Measurements from ENCODE around the gene CRISP1.
"Not testable (repeated sequence)": the region's sequence is repeated elsewhere in the genome, so short reads cannot be mapped to it uniquely, and the experiment has no call there.

Gene CRISP1

DNA sequence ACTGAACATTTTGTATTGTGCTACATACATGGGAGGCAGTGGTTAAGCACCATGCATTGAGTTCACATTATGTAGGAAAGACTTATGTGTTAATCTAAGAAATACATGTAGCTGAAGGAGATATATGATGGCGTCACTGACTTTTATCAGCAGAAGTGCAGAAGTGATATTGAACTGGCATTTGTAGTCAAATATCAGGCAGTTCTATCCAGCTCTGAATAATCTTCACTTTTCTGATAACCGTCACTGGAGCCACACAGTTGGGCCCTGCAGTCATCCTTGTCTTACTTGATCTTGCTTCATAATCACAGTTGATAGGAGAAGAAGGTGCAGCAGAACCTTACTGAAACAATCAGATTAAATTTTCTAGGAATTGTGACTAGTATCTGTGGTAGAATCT, 26.4 kb downstream of the CRISP1 start:
- DNase-seq (ENCODE audit: low spot score): no peak

DNA sequence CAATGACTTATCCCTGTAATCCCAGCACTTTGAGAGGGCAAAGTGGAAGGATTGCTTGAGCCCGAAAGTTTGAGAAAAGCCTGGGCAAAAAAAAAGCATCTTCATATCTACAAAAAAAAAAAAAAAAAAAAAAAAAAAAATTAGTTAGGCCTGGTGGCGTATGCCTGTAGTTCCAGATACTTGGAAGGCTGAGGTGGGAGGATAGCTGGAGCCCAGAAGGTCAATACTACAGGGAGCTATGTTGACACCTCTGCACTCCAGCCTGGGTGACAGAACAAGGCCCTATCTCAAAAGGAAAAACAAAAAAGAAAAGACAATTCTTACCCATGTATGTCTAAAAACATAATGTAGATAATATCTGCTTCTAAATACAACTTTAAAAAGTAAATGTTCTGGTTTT, 27.2 kb downstream of the CRISP1 start:
- no peak for DNase-seq (ENCODE audit: low spot score)

DNA sequence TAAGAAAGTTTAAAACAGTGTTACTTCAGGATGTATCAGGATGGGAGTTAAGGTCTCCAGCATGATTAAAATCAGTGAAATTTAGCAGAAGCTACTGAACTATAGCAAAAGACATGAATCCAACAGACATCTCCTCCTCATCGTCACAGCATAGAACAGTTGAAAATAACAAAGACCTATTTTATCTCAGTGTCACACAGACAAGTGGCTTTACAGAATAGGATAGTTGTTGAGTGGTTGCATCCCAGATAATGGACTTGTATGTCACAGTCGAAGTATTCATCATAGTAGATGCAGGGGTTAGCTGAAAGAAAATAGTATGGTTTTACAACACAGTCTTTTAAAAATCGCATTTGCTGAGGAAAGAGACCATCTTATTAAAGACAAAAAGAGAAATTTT, 31.2 kb downstream of the CRISP1 start:
- no peak for DNase-seq (ENCODE audit: low spot score)

DNA sequence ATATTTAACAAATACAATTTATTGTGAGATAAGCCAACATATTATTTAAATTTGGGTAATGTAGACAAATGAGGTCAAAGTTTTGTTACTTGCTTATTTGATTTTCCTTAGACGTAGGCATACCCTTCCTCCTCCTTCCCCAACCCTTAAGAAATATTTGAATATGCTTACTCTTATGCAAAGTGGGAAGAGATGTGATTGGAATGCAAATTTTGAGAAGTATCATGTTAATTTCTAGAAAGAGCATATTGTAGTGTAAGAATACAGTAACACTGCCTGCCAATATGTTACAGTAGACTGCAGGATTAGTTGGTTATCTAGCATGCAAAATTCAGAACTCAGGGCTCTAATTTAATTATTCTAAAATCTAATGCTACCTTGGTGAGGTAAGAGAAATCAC, 32.9 kb downstream of the CRISP1 start:
- no peak for DNase-seq (ENCODE audit: low spot score)

DNA sequence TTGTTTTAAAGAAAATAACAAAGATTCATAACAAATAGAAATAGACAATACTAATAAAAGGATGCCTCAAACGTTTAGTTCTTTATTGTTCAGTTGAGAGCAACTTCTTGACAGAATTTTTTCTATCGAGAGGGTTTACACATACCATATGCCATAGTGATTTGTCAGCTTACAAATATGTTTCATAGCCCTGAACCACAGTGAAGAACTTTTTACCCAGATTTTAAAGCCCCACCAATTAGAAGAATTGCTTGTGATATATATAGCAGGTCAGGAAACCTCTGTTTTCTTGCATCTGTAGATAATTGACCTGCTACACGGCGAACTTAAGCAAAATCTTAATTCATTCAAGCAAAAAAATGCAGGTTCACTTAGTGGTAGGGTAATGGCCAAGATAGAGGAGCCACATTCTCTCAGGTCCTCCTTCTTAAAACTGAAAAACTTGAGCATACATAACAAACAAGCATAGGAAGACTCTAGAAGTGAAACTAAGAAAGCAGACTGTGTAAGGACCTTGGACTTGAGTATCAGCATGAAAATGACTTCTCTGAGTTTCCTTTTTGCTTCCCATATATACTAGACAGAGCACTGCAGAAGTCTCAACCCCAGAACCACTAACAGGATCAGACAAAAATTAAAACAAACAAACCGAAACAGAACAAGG, 39.5 kb downstream of the CRISP1 start:
- DNase-seq (ENCODE audit: low spot score): no peak

DNA sequence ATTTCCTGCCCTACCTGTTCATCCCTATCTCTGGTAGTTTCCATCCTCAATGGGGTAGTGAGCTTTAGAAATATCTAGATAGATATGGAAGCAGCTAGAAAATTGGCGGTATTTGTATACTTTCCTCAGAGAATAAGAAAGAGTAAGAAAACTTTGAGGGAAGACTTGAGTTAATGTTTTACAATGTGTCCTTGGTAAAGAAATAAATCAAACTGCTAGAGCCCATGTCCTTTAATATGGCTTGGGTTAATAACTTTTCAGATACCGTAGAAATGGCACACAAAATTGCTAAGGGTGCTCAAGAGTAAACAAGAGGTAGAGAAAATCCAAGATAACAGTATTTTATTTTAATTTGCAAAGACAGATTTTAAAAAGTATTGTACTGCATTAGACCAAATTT, 51.2 kb downstream of the CRISP1 start:
- no peak for DNase-seq (ENCODE audit: low spot score)

DNA sequence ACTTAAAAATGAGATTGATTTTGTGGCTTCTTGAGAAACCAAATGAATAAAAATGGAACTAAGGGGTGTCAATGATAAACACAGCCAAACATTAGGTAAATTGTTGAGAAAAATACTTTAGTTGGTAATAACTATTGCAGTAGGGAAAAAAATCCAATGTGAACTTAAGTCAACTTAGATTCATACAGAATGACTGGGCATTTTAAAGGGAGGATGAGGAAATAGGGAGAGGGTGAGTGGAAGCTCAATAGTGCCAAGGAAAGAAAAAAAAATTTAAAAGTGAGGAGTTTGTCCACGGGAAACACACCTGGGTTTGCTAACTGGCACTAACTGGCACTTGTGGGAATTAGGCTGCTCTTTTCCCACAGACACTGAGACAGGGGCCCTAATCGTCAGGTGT, 53.1 kb downstream of the CRISP1 start:
- no peak for DNase-seq (ENCODE audit: low spot score)

DNA sequence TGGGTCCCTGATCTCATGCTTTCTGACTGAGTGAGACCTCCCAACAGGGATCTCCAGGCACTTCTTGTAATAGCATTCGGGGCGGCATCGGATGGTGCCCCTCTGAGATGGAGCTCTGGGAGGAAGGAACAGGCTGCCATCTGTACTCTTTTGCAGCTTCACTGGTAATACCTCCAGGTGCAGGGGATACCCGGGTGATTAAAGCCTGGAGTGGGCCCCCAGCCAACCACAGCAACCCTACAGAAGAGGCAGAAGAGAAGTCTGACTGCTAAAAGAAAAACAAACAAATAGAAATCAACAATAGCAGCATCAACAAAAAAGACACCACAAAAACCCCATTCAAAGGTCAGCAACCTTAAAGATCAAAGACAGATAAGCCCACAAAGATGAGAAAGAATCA, 60.2 kb downstream of the CRISP1 start:
- DNase-seq (ENCODE audit: low spot score): no peak

DNA sequence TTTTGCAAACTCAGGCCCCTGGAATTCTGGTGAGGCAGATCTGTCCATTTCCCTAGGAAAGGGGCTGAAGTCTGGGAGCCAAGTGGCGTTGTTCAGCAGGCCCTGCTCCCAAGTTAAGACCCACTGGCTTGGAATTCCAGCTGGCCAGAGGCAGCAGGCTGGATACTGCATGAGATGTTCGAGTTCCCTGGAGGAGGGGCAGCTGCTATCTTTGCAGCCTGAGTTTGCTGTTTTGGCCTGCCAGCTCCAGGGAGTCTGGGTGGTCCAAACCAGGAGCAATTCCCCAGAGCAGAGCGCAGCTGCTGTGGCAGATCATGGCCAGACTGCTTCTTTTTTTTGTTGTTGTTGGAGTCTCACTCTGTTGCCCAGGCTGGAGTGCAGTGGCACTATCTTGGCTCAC, 61.1 kb downstream of the CRISP1 start:
- no peak for DNase-seq (ENCODE audit: low spot score)

DNA sequence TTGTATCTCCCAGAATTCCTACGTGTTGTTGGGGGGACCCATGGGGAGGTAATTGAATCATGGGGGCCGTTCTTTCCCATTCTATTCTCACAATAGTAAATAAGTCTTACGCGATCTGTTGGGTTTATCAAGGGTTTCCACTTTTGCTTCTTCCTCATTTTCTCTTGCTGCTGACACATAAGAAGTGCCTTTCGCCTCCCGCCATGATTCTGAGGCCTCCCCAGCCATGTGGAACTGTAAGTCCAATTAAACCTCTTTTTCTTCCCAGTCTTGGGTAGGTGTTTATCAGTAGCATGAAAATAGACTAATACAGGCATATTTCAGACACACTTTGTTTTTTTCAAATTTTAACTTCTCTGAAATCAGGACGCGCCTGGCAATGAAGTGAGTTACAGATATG, 64.8 kb downstream of the CRISP1 start:
- DNase-seq (ENCODE audit: low spot score): no peak

DNA sequence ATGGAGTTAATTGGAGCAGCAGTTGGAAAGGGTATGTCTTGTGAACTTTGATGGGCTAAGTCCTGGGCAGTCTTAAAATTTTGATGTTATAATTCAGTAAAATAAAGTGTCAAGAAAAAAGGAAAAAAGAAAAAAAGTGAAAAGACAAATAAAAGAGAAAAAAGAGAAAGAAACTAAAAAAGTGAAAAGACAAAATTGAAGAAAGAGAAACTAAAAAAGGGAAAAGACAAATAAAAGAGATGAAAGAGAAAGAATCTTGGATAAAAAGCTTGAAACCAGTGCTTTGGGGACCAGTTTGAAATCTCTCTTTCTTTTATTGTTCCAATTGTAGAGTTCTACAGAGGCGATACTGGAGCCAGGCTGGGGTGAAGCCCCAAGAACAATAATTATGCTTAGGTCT, 67.2 kb downstream of the CRISP1 start:
- DNase-seq (ENCODE audit: low spot score): no peak

DNA sequence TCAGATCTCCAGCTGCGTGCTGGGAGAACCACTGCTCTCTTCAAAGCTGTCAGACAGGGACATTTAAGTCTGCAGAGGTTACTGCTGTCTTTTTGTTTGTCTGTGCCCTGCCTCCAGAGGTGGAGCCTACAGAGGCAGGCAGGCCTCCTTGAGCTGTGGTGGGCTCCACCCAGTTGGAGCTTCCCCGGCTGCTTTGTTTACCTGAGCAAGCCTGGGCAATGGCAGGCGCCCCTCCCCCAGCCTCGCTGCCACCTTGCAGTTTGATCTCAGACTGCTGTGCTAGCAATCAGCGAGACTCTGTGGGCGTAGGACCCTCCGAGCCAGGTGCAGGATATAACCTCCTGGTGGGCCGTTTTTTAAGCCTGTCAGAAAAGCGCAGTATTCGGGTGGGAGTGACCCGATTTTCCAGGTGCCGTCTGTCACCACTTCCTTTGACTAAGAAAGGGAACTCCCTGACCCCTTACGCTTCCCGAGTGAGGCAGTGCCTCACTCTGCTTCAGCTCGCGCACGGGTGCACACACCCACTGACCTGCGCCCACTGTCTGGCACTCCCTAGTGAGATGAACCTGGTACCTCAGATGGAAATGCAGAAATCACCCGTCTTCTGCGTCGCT, 69.4 kb downstream of the CRISP1 start:
- DNase-seq (ENCODE audit: low spot score): not testable (repeated sequence)

DNA sequence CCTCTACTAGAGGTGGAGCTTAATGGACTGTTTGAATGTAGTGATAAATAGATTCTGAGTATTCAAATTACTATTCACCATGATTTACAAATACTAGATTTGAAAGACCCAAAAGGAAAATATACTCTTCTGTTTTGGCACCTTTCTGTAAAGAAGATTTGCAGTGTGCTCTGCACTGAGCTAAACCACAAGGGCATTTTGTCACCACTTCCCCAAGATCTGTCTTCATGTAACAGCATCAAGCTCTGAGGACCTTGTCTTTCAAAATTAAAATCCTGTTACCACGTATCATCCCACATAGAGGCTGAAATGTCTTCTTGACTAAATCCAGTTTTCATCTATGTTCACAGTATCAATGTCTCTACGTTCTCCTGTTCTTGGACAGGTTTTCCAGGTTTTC, 76.0 kb downstream of the CRISP1 start:
- DNase-seq (ENCODE audit: low spot score): no peak

DNA sequence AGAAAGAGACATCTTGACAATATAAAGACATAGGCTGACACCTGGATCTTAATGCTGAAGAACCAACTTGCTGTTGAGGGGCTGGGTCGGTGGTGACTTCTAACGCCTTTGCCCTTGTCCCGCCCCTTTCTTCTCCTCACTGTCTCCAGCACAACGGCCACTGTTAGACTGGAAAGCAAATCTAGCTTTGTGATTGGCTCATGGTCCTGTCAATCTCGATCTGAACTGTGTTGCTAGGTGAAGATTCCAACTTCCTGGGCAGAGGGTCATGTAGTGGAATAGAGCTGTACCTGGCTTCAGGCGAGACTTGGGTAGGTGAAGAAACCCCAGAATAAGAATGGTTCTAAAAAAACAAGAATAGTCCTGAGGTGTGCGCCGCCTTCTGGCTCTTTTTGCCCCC, 79.2 kb downstream of the CRISP1 start, which contains the start of gene PGK2:
Gene PGK2, minus strand, starts transcription at position 110 of the 400 bp plus-strand sequence. Its CDS starts 98 bp downstream, at position 12.
- no peak for DNase-seq (ENCODE audit: low spot score)

DNA sequence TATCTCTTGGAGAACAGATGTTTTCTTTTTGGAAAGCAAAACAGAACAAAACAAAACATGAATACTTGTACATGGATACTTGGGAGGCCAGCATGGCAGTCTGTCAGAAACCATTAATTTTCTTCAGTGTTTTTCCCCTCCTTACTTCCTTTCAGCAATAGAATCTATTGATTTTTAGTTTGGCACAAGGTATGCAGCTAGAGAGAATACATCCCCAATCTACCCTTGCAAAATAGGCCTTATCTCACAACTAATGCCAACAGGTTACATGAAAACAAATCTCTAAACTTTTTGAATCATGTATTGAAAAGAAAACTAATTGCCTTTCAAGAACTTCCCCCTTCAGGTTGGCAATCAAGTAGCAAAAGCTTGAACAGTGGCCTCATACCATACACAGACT, 82.1 kb downstream of the CRISP1 start:
- DNase-seq (ENCODE audit: low spot score): no peak

Measured in cerebellar cortex (tissue), 1 donor.